ENCODE data around the gene PDHX.

DNA sequence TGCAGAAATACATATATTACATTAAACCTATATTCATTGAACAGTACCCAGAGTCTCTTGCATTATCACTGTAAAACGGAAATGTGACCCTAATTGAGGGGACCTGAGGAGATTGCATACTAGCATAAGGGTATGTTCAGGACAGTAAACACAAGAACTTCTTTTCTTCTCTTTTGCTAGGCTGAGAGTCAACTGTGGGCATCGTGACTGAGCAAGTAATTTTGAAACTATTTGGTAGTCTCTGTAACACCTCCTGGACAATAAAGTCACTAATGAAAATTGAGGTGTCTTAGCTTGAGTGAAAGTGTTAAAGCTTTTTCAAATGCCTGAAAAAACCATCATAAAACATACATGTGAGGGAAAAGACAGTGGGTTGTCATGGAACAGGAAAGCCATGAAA is 90.9 kb downstream of the PDHX start:
- TF ChIP-seq ZBTB21 (CRISPR knock-in tag; IDR thresholded peaks at IDR 0.05; ENCODE audit: borderline replicate concordance) (no peak), NR2C2 (CRISPR knock-in tag; IDR thresholded peaks at IDR 0.05) (no peak), MXD4 (CRISPR knock-in tag; IDR thresholded peaks at IDR 0.05; ENCODE audit: borderline replicate concordance) (no peak), CREB1 (CRISPR knock-in tag; IDR thresholded peaks at IDR 0.05) (no peak), RELA (CRISPR knock-in tag; IDR thresholded peaks at IDR 0.05; ENCODE audit: borderline replicate concordance) (no peak), EMX1 (CRISPR knock-in tag; IDR thresholded peaks at IDR 0.05) (no peak), FOXP1 (CRISPR knock-in tag; IDR thresholded peaks at IDR 0.05; ENCODE audit: borderline replicate concordance) (no peak)
- TF ChIP-seq, protein P1, sequence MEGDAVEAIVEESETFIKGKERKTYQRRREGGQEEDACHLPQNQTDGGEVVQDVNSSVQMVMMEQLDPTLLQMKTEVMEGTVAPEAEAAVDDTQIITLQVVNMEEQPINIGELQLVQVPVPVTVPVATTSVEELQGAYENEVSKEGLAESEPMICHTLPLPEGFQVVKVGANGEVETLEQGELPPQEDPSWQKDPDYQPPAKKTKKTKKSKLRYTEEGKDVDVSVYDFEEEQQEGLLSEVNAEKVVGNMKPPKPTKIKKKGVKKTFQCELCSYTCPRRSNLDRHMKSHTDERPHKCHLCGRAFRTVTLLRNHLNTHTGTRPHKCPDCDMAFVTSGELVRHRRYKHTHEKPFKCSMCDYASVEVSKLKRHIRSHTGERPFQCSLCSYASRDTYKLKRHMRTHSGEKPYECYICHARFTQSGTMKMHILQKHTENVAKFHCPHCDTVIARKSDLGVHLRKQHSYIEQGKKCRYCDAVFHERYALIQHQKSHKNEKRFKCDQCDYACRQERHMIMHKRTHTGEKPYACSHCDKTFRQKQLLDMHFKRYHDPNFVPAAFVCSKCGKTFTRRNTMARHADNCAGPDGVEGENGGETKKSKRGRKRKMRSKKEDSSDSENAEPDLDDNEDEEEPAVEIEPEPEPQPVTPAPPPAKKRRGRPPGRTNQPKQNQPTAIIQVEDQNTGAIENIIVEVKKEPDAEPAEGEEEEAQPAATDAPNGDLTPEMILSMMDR (IDR thresholded peaks at IDR 0.05): no peak
- TF ChIP-seq, protein P2, sequence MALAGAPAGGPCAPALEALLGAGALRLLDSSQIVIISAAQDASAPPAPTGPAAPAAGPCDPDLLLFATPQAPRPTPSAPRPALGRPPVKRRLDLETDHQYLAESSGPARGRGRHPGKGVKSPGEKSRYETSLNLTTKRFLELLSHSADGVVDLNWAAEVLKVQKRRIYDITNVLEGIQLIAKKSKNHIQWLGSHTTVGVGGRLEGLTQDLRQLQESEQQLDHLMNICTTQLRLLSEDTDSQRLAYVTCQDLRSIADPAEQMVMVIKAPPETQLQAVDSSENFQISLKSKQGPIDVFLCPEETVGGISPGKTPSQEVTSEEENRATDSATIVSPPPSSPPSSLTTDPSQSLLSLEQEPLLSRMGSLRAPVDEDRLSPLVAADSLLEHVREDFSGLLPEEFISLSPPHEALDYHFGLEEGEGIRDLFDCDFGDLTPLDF (CRISPR knock-in tag; IDR thresholded peaks at IDR 0.05): no peak
- TF ChIP-seq, protein P3, sequence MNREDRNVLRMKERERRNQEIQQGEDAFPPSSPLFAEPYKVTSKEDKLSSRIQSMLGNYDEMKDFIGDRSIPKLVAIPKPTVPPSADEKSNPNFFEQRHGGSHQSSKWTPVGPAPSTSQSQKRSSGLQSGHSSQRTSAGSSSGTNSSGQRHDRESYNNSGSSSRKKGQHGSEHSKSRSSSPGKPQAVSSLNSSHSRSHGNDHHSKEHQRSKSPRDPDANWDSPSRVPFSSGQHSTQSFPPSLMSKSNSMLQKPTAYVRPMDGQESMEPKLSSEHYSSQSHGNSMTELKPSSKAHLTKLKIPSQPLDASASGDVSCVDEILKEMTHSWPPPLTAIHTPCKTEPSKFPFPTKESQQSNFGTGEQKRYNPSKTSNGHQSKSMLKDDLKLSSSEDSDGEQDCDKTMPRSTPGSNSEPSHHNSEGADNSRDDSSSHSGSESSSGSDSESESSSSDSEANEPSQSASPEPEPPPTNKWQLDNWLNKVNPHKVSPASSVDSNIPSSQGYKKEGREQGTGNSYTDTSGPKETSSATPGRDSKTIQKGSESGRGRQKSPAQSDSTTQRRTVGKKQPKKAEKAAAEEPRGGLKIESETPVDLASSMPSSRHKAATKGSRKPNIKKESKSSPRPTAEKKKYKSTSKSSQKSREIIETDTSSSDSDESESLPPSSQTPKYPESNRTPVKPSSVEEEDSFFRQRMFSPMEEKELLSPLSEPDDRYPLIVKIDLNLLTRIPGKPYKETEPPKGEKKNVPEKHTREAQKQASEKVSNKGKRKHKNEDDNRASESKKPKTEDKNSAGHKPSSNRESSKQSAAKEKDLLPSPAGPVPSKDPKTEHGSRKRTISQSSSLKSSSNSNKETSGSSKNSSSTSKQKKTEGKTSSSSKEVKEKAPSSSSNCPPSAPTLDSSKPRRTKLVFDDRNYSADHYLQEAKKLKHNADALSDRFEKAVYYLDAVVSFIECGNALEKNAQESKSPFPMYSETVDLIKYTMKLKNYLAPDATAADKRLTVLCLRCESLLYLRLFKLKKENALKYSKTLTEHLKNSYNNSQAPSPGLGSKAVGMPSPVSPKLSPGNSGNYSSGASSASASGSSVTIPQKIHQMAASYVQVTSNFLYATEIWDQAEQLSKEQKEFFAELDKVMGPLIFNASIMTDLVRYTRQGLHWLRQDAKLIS (CRISPR knock-in tag; IDR thresholded peaks at IDR 0.05; ENCODE audit: borderline replicate concordance): no peak
- TF ChIP-seq, protein P4, sequence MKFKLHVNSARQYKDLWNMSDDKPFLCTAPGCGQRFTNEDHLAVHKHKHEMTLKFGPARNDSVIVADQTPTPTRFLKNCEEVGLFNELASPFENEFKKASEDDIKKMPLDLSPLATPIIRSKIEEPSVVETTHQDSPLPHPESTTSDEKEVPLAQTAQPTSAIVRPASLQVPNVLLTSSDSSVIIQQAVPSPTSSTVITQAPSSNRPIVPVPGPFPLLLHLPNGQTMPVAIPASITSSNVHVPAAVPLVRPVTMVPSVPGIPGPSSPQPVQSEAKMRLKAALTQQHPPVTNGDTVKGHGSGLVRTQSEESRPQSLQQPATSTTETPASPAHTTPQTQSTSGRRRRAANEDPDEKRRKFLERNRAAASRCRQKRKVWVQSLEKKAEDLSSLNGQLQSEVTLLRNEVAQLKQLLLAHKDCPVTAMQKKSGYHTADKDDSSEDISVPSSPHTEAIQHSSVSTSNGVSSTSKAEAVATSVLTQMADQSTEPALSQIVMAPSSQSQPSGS (CRISPR knock-in tag; IDR thresholded peaks at IDR 0.05; ENCODE audit: borderline replicate concordance, low read depth): no peak
- TF ChIP-seq, protein P5, sequence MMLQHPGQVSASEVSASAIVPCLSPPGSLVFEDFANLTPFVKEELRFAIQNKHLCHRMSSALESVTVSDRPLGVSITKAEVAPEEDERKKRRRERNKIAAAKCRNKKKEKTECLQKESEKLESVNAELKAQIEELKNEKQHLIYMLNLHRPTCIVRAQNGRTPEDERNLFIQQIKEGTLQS (CRISPR knock-in tag; conservative IDR thresholded peaks at IDR 0.05): no peak
